ENCODE measurements around the gene SRC.

DNA sequence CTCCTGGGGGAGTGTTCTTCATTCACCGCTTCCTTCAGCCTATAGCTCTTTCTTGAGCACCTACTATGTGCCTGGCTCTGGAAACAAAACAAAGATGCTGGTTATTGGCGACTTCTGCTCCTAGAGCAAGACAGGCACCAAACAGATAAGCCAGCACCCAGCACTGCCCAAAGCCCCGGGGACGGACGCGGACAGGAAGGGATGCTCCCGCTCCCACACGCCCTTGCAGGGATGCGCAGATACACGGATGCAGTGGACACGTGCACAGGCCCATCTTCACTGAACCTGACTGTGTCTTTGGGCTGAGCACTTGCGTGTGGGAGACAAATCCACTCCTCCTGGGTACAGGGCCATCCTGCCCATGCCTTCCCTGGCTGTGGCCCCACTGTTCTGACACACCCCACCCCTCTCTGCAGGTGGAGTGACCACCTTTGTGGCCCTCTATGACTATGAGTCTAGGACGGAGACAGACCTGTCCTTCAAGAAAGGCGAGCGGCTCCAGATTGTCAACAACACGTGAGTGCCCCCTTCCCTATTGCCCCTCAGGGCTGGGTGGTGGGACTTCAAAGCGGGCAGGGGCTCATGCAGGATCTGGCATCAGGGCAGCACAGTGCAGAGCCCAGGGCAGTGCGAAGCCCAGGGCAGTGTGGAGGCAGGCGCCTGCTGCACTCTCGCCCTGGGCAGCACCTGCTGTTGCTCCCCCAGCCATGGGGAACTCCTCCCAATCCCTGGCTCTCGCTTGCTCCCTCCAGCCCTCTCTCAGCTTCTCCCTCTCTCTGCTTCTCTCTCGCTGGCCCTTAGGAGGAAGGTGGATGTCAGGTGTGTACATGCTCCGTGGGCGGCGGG is 39.9 kb downstream of the SRC start:
- no peak for TF ChIP-seq POLR2A (IDR thresholded peaks at IDR 0.05)
- TF ChIP-seq CTCF (IDR thresholded peaks at IDR 0.05 in 8 of 11, conservative IDR thresholded peaks at IDR 0.05 in 3 of 11) = peak in 1 of 11 experiments; percentile 5
